Measurements from ENCODE around the gene TRMT10B.

DNA sequence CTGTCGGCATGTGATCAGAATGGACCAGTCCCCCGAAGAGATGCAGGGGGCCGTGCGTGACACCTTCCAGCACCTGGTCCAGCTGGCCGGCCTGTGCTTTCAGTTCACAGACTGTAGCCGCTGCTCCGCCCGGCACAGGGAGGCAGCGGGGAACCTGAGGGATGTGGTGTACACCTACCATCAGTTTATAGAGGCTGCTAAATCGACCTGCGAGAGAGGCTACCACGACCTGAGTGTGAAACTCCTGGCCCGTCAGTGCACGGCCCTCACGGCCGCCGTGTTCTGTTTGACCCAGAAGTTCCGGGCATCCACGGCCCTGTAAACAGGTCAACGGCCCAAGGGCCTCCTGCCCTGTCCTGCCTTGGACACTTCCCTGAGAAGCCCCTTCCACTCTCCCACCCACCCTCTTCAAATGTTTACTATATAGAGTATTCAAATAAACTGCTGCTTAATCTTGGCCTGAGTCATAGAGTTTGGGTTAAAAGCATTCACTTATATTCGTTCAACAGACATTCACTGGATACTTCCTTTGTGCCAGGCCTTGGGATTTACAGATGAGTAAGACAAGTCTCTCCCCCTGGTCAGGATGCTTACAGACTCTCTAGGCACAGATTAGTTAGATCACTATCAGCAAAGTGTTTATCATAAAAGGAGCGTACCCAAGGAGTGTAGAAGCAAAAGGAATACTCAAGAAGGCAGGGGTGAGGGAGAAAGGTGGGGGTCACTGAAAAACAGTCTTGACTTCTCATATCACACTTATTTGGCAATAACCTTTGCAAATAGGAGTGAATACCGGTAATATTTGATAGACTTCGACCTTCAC lies 6.9 kb upstream of the TRMT10B start:
- TF ChIP-seq POLR2A (IDR thresholded peaks at IDR 0.05; ENCODE audit: low read depth, low read length) (no peak), POU2F2 (IDR thresholded peaks at IDR 0.05; ENCODE audit: low read depth, low read length) (no peak), SPI1 (IDR thresholded peaks at IDR 0.05; ENCODE audit: low read depth, low read length) (no peak), POLR2AphosphoS5 (IDR thresholded peaks at IDR 0.05; ENCODE audit: low read depth, low read length) (no peak), TAF1 (IDR thresholded peaks at IDR 0.05; ENCODE audit: low read depth, low read length) (no peak)

Measured in GM12891 (cell line).